ENCODE results near the gene ARL15.

- no peak for TF ChIP-seq POLR2AphosphoS5 (IDR thresholded peaks at IDR 0.05; ENCODE audit: borderline replicate concordance, low read depth, low read length)
- TF ChIP-seq FOXP2 (optimal IDR thresholded peaks at IDR 0.05; ENCODE audit: control extremely low read depth, extremely low read length, insufficient read depth): no peak
These were observed 37.6 kb downstream of the ARL15 start for GRCh38 chr5:54272746-54273145.
